NCI-H2196 treated with DMSO at 0.1 percent for 48 hours (cell line): ENCODE results near the gene CNTFR.
A peak's percentile ranks its signal among the peaks of the same experiment; 100 is the strongest.

Experiments used
- DNase-seq: peaks from one replicate; lab custom pipeline; 2025; ENCODE audit not compliant: unreplicated experiment; lab: John Stamatoyannopoulos, UW

The CNTFR gene

GRCh38 chr9:34620061-34620994 lies 30.8 kb upstream of the CNTFR start, which contains the start of gene DCTN3:
Gene DCTN3, minus strand, starts transcription at chr9:34620495. Its CDS starts 31 bp downstream, at chr9:34620464.
- peak; percentile 95 for DNase-seq

GRCh38 chr9:34615132-34615531 lies 25.6 kb upstream of the CNTFR start:
- no peak for DNase-seq

GRCh38 chr9:34612788-34613390 lies 23.4 kb upstream of the CNTFR start:
- DNase-seq, result peak; percentile 47

GRCh38 chr9:34611811-34612787 lies 22.6 kb upstream of the CNTFR start, which contains the start of gene RPP25L:
Gene RPP25L, minus strand, starts transcription at chr9:34612097. Its CDS starts 801 bp downstream, at chr9:34611296.
- DNase-seq, result peak; percentile 58

GRCh38 chr9:34611251-34611810 lies 21.8 kb upstream of the CNTFR start:
- no peak for DNase-seq

- no peak for DNase-seq
These were observed 21.1 kb upstream of the CNTFR start for GRCh38 chr9:34610434-34611206.

GRCh38 chr9:34607331-34607730 lies 17.8 kb upstream of the CNTFR start:
- no peak for DNase-seq

- no peak for DNase-seq
These were observed 17.4 kb upstream of the CNTFR start for GRCh38 chr9:34606905-34607304.

GRCh38 chr9:34606190-34606589 lies 16.7 kb upstream of the CNTFR start:
- DNase-seq, result no peak

GRCh38 chr9:34603610-34604231 lies 14.2 kb upstream of the CNTFR start:
- DNase-seq, result peak; percentile 24

- no peak for DNase-seq
These were observed 12.5 kb upstream of the CNTFR start for GRCh38 chr9:34601937-34602573.

- no peak for DNase-seq
These were observed 11.4 kb upstream of the CNTFR start for GRCh38 chr9:34600908-34601307.

- no peak for DNase-seq
These were observed 10.0 kb upstream of the CNTFR start for GRCh38 chr9:34599546-34599945.

- DNase-seq, result no peak
These were observed 4.7 kb upstream of the CNTFR start for GRCh38 chr9:34594177-34594576.

GRCh38 chr9:34592895-34593601 lies 3.5 kb upstream of the CNTFR start:
- DNase-seq, result no peak

GRCh38 chr9:34591917-34592866 lies 2.7 kb upstream of the CNTFR start:
- DNase-seq, result no peak

- DNase-seq, result peak; percentile 58
These were observed 1.9 kb upstream of the CNTFR start for GRCh38 chr9:34591248-34591916.
